GM15510 (cell line): ENCODE data around the gene GRK5.

Experiments
- POLR2A ChIP-seq: IDR thresholded peaks from 3 replicates; pipeline ENCODE4 v1.6.1; 2011; ENCODE audit warnings: borderline replicate concordance; ENCODE audit not compliant: insufficient read length; ENCODE audit errors: extremely low read depth

Gene GRK5

GRCh38 chr10:119465085-119465484 is 257.7 kb downstream of the GRK5 start:
- TF ChIP-seq POLR2A, result no peak

- TF ChIP-seq POLR2A, result no peak
These were observed 258.7 kb downstream of the GRK5 start for GRCh38 chr10:119466076-119466475.

- no peak for TF ChIP-seq POLR2A
These were observed 259.3 kb downstream of the GRK5 start for GRCh38 chr10:119466655-119467054.

- TF ChIP-seq POLR2A, result no peak
These were observed 261.4 kb downstream of the GRK5 start for GRCh38 chr10:119468542-119469324.

GRCh38 chr10:119469325-119469707 is 261.9 kb downstream of the GRK5 start:
- no peak for TF ChIP-seq POLR2A

GRCh38 chr10:119469846-119470245 is 262.5 kb downstream of the GRK5 start:
- TF ChIP-seq POLR2A, result no peak

- TF ChIP-seq POLR2A, result no peak
These were observed 263.7 kb downstream of the GRK5 start for GRCh38 chr10:119470920-119471702.

- no peak for TF ChIP-seq POLR2A
These were observed 266.4 kb downstream of the GRK5 start for GRCh38 chr10:119473771-119474170.

- no peak for TF ChIP-seq POLR2A
These were observed 267.2 kb downstream of the GRK5 start for GRCh38 chr10:119474606-119475005.

GRCh38 chr10:119477444-119477843 is 270.1 kb downstream of the GRK5 start:
- TF ChIP-seq POLR2A, result no peak

- no peak for TF ChIP-seq POLR2A
These were observed 270.9 kb downstream of the GRK5 start for GRCh38 chr10:119478111-119478802.

GRCh38 chr10:119478811-119479341 is 271.5 kb downstream of the GRK5 start:
- no peak for TF ChIP-seq POLR2A

GRCh38 chr10:119479532-119479931 is 272.2 kb downstream of the GRK5 start:
- TF ChIP-seq POLR2A, result no peak

GRCh38 chr10:119480667-119481066 is 273.3 kb downstream of the GRK5 start:
- TF ChIP-seq POLR2A, result no peak
